Neural progenitor cell (in vitro differentiated cells): ENCODE measurements around the gene KCTD16.

ENCODE experiments used
- CTCF ChIP-seq: fragments of 200-600 bp; sonication (generic); IDR thresholded peaks from 2 replicates; pipeline ENCODE4 v1.5.1; 2017; ENCODE audit warnings: antibody characterized with exemption, mild to moderate bottlenecking
- EZH2 ChIP-seq: fragments of 200-600 bp; sonication (generic); IDR thresholded peaks from 2 replicates; pipeline ENCODE4 v1.6.1; 2017; ENCODE audit warnings: antibody characterized with exemption, mild to moderate bottlenecking, moderate library complexity

GRCh38 chr5:144169904-144170275, 783 bp upstream of the KCTD16 start:
- TF ChIP-seq CTCF (no peak), EZH2 (no peak)
